Erythroblast (primary cell): ENCODE results near the gene CTRL.

ENCODE experiments used
- GATA1 ChIP-seq: IDR thresholded peaks from 2 replicates; pipeline ENCODE4 v1.6.1; 2011; ENCODE audit warnings: low read depth, mild to moderate bottlenecking, control low read depth, low read length, moderate library complexity
- POLR2A ChIP-seq: IDR thresholded peaks from 2 replicates; pipeline ENCODE4 v1.6.1; 2011; ENCODE audit warnings: mild to moderate bottlenecking, low read length

DNA sequence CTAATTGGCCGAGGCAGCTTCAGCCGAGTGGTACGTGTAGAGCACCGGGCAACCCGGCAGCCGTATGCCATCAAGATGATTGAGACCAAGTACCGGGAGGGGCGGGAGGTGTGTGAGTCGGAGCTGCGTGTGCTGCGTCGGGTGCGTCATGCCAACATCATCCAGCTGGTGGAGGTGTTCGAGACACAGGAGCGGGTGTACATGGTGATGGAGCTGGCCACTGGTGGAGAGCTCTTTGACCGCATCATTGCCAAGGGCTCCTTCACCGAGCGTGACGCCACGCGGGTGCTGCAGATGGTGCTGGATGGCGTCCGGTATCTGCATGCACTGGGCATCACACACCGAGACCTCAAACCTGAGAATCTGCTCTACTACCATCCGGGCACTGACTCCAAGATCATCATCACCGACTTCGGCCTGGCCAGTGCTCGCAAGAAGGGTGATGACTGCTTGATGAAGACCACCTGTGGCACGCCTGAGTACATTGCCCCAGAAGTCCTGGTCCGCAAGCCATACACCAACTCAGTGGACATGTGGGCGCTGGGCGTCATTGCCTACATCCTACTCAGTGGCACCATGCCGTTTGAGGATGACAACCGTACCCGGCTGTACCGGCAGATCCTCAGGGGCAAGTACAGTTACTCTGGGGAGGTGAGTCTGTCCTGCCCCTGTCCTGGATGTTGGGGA is 22.5 kb downstream of the CTRL start:
- TF ChIP-seq POLR2A (no peak), GATA1 (no peak)
